Erythroblast (primary cell): ENCODE results near the gene CCDC198.

Experiments
- GATA1 ChIP-seq: IDR thresholded peaks from 2 replicates; pipeline ENCODE4 v1.6.1; 2011; ENCODE audit warnings: low read depth, mild to moderate bottlenecking, control low read depth, low read length, moderate library complexity
- POLR2A ChIP-seq: IDR thresholded peaks from 2 replicates; pipeline ENCODE4 v1.6.1; 2011; ENCODE audit warnings: mild to moderate bottlenecking, low read length

- TF ChIP-seq POLR2A (no peak), GATA1 (no peak)
Observed at GRCh38 chr14:57491640-57492039, 2.0 kb downstream of the CCDC198 start.
